ENCODE measurements around the gene KDM4D.

Gene KDM4D

DNA sequence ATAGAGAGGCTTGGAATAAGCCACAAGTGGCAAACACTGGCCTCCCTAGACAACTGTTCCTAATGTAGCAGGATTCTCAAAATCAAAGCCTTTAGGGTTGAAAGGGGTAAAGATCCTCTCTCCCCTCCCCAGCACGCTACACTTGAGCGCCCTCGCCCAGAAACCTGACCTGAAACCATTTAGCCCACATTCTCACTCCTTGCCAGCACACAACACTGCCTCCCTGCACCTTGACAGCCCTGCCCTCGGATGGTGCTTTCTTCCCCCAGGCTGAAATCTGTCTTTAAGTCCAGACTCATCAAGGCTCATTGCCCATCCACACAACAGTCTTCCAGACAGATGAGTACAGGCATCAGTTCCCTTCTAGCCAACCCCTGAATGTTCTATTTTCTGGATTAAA lies 26.7 kb upstream of the KDM4D start:
- H3K9me3 ChIP-seq (ENCODE audit: insufficient read depth, low read length) = no peaks in the 10 kb centered on the region

DNA sequence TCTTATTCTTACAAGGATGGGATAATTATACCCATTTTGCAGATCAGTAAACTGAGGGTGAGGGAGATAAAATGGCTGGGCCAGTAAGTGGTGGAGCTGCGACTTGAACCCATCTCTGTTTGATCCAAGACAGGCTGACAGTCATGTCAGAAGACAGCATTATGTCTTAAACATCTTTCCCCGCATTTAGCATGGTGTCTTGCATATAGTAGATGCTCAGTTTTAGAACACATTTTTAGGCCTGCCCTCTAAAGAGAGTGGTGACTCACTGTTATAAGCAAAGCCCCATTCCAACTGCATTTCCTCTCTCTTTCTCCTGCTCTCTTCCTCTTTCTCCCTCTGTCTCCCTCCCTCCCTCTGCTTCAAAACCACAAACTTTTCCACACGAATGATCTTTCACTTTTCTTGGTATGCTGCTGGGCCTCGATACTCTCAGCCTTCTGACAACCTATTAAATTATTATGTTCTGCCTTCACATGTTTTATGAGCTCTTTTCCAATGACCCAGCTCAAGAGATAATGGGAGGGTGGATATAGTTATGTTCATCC lies 25.4 kb upstream of the KDM4D start:
- Histone ChIP-seq H3K9me2 (replicated peaks; ENCODE audit: insufficient read depth, low read length) (no peaks in the 10 kb centered on the region), H4K20me1 (ENCODE audit: low read depth, low read length) (no peaks in the 10 kb centered on the region), H2AFZ (ENCODE audit: low read depth, low read length, severe bottlenecking) (no peak overlapping the region), H3K9ac (ENCODE audit: low read length) (no peak overlapping the region), H3K4me2 (ENCODE audit: low read depth, low read length, poor library complexity, severe bottlenecking) (no peak overlapping the region), H3K27me3 (ENCODE audit: low read length) (no peaks in the 10 kb centered on the region), H3K9me3 (ENCODE audit: insufficient read depth, low read length) (no peaks in the 10 kb centered on the region), H3K36me3 (ENCODE audit: low read length) (no peaks in the 10 kb centered on the region), H3K27ac (ENCODE audit: low read depth, low read length) (no peak overlapping the region), H3K79me2 (ENCODE audit: insufficient read depth, low read length) (no peaks in the 10 kb centered on the region), H3F3A (ENCODE audit: insufficient read depth) (no peaks in the 10 kb centered on the region), H3K4me3 (ENCODE audit: insufficient read depth, low read length, poor library complexity, severe bottlenecking) (no peak overlapping the region)
- TF ChIP-seq, protein P1, sequence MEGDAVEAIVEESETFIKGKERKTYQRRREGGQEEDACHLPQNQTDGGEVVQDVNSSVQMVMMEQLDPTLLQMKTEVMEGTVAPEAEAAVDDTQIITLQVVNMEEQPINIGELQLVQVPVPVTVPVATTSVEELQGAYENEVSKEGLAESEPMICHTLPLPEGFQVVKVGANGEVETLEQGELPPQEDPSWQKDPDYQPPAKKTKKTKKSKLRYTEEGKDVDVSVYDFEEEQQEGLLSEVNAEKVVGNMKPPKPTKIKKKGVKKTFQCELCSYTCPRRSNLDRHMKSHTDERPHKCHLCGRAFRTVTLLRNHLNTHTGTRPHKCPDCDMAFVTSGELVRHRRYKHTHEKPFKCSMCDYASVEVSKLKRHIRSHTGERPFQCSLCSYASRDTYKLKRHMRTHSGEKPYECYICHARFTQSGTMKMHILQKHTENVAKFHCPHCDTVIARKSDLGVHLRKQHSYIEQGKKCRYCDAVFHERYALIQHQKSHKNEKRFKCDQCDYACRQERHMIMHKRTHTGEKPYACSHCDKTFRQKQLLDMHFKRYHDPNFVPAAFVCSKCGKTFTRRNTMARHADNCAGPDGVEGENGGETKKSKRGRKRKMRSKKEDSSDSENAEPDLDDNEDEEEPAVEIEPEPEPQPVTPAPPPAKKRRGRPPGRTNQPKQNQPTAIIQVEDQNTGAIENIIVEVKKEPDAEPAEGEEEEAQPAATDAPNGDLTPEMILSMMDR (IDR thresholded peaks at IDR 0.05; ENCODE audit: insufficient read depth, low read length, poor library complexity, severe bottlenecking) = no peak
- no peak for TF ChIP-seq EZH2phosphoT487 (conservative IDR thresholded peaks at IDR 0.05; ENCODE audit: low read length)

More for the DNA sequence above, 26.7 kb upstream of the KDM4D start:
- Histone ChIP-seq H3K4me3 (ENCODE audit: insufficient read depth, low read length, poor library complexity, severe bottlenecking) (no peak overlapping the region), H4K20me1 (ENCODE audit: low read depth, low read length) (no peaks in the 10 kb centered on the region), H2AFZ (ENCODE audit: low read depth, low read length, severe bottlenecking) (no peak overlapping the region), H3K4me2 (ENCODE audit: low read depth, low read length, poor library complexity, severe bottlenecking) (no peak overlapping the region), H3K27ac (ENCODE audit: low read depth, low read length) (no peak overlapping the region), H3K27me3 (ENCODE audit: low read length) (no peaks in the 10 kb centered on the region), H3K36me3 (ENCODE audit: low read length) (no peaks in the 10 kb centered on the region), H3K9me2 (replicated peaks; ENCODE audit: insufficient read depth, low read length) (no peaks in the 10 kb centered on the region), H3K79me2 (ENCODE audit: insufficient read depth, low read length) (no peaks in the 10 kb centered on the region), H3K9ac (ENCODE audit: low read length) (no peak overlapping the region), H3F3A (ENCODE audit: insufficient read depth) (no peaks in the 10 kb centered on the region)
- TF ChIP-seq, protein P1 (IDR thresholded peaks at IDR 0.05; ENCODE audit: insufficient read depth, low read length, poor library complexity, severe bottlenecking) = no peak
- no peak for TF ChIP-seq EZH2phosphoT487 (conservative IDR thresholded peaks at IDR 0.05; ENCODE audit: low read length)

DNA sequence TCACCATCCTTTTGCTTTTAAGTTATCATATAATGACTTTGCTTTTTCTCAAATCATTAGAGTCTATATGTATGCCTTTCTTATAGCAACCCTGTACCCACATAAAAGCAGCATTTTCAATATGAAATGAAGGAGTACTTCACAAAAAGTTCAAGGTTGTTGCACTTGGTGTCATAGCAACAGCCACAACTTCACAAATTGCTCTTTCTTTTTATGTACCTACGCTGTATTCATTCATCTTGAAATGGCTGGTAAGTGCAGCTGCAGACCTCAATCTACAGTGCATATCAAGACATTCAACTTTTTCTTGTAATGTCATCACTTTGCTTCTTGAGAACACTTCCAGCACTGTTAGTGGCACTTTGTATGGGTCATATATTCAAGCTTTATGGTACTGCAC lies 18.8 kb upstream of the KDM4D start:
- Histone ChIP-seq H2AFZ (ENCODE audit: low read depth, low read length, severe bottlenecking) (no peak overlapping the region), H3F3A (ENCODE audit: insufficient read depth) (no peaks in the 10 kb centered on the region), H3K9ac (ENCODE audit: low read length) (no peak overlapping the region), H3K79me2 (ENCODE audit: insufficient read depth, low read length) (no peaks in the 10 kb centered on the region), H3K9me2 (replicated peaks; ENCODE audit: insufficient read depth, low read length) (no peaks in the 10 kb centered on the region), H3K9me3 (ENCODE audit: insufficient read depth, low read length) (no peaks in the 10 kb centered on the region), H3K27ac (ENCODE audit: low read depth, low read length) (no peak overlapping the region), H3K36me3 (ENCODE audit: low read length) (no peaks in the 10 kb centered on the region), H3K4me3 (ENCODE audit: insufficient read depth, low read length, poor library complexity, severe bottlenecking) (no peak overlapping the region), H3K27me3 (ENCODE audit: low read length) (no peaks in the 10 kb centered on the region), H3K4me2 (ENCODE audit: low read depth, low read length, poor library complexity, severe bottlenecking) (no peak overlapping the region), H4K20me1 (ENCODE audit: low read depth, low read length) (no peaks in the 10 kb centered on the region)
- TF ChIP-seq, protein P1 (IDR thresholded peaks at IDR 0.05; ENCODE audit: insufficient read depth, low read length, poor library complexity, severe bottlenecking) = no peak
- TF ChIP-seq EZH2phosphoT487 (conservative IDR thresholded peaks at IDR 0.05; ENCODE audit: low read length) = no peak

All from SU-DHL-6 (cell line).